ENCODE measurements around the gene GALM. TPM values are rescaled to one million over a fixed set of nuclear protein-coding genes. Genes with fewer than 3 reads are reported as not detected.
"Not testable (repeated sequence)": the region's sequence is repeated elsewhere in the genome, so short reads cannot be mapped to it uniquely, and the experiment has no call there.

The GALM gene
- total and polyA plus RNA-seq, 10 of the 15 experiments (the other 5 are each of a cell fraction or from before 2014, with no cell fraction given): 1.1 to 4.0 (median 1.7) TPM

GRCh38 chr2:38680868-38681267, 15.0 kb downstream of the GALM start:
- H3K27me3 ChIP-seq (replicated peaks in 1 of 2; ENCODE audit: control insufficient read depth in 2 of 2, insufficient read depth in 2 of 2, low read length in 1 of 2); H3K4me2 ChIP-seq (ENCODE audit: control insufficient read depth, insufficient read depth); RAD21 ChIA-PET (ENCODE audit: unreplicated experiment); H3K36me3 ChIP-seq (ENCODE audit: control insufficient read depth in 2 of 2, insufficient read depth in 2 of 2, low read length in 1 of 2); H3K9me3 ChIP-seq (replicated peaks; ENCODE audit: control insufficient read depth, insufficient read depth, low read length); H3K9ac ChIP-seq (ENCODE audit: control insufficient read depth, insufficient read depth, low read length); BruUV-seq (replicated peaks); H3K4me1 ChIP-seq (ENCODE audit: control insufficient read depth, insufficient read depth, low read length); H2AFZ ChIP-seq (ENCODE audit: control insufficient read depth, low read depth, low read length); H3K27ac ChIP-seq (ENCODE audit: control insufficient read depth, insufficient read depth); intact Hi-C loops (cut with micrococcal nuclease; ENCODE audit: unreplicated experiment); DNase-seq (ENCODE audit: low read depth, low spot score); ATAC-seq; H4K20me1 ChIP-seq (ENCODE audit: control insufficient read depth, insufficient read depth); H3K4me3 ChIP-seq; FAIRE-seq; in situ Hi-C loops (cut with MboI); H3K79me2 ChIP-seq (ENCODE audit: control insufficient read depth, insufficient read depth, low read length): not testable (repeated sequence)
- ChIA-PET CTCF (interaction anchor here (1.5 kb wide), 1 partner anchor 13 kb away, joined by 3 read pairs; no protein-coding TSS in a partner anchor), SMC1A (ENCODE audit: uncharacterized antibody, unreplicated experiment) (interaction anchor here (0.7 kb wide), 1 partner anchor 15 kb away, joined by 4 read pairs; the partner anchor contains the start of gene GALM), POLR2A (interaction anchor here (0.6 to 1.5 kb wide), 2 partner anchors 10 to 34 kb away, joined by 4 to 9 read pairs; no protein-coding TSS in a partner anchor)
- 57% methylated on average over 5 of the region's 5 CpGs for WGBS (ENCODE audit: insufficient coverage, insufficient replicate concordance, low lambda C conversion rate, missing lambda C conversion rate)

GRCh38 chr2:38682008-38682575, 16.2 kb downstream of the GALM start:
- SMC1A ChIA-PET (ENCODE audit: uncharacterized antibody, unreplicated experiment): interaction anchor here (0.6 to 1.3 kb wide), 6 partner anchors 10 to 101 kb away, joined by 3 to 4 read pairs (median 3); no protein-coding TSS in a partner anchor
- no peak overlapping the region for H3K9ac ChIP-seq (ENCODE audit: control insufficient read depth, insufficient read depth, low read length)
- no TSS peak for BruUV-seq (replicated peaks)
- no peaks in the 10 kb centered on the region; the same call in 1 of the 2 replicates for H3K4me1 ChIP-seq (ENCODE audit: control insufficient read depth, insufficient read depth, low read length)
- H3K9me3 ChIP-seq (replicated peaks; ENCODE audit: control insufficient read depth, insufficient read depth, low read length): no peaks in the 10 kb centered on the region
- no peaks in the 10 kb centered on the region for H3K79me2 ChIP-seq (ENCODE audit: control insufficient read depth, insufficient read depth, low read length)
- ATAC-seq (no peak; the same call in 2 of the 3 replicates), FAIRE-seq (no peak), DNase-seq (ENCODE audit: low read depth, low spot score) (no peak)
- intact Hi-C loops (cut with micrococcal nuclease; ENCODE audit: unreplicated experiment): no loop called here
- in situ Hi-C loops (cut with MboI): no loop called here
- H3K4me3 ChIP-seq: no peak overlapping the region
- H3K36me3 ChIP-seq (ENCODE audit: control insufficient read depth in 2 of 2, insufficient read depth in 2 of 2, low read length in 1 of 2): no peaks in the 10 kb centered on the region; a peak in 1 of 4 replicates
- no peak overlapping the region for H3K4me2 ChIP-seq (ENCODE audit: control insufficient read depth, insufficient read depth)
- no peaks in the 10 kb centered on the region for H3K27me3 ChIP-seq (replicated peaks in 1 of 2; ENCODE audit: control insufficient read depth in 2 of 2, insufficient read depth in 2 of 2, low read length in 1 of 2)
- no peak overlapping the region for H2AFZ ChIP-seq (ENCODE audit: control insufficient read depth, low read depth, low read length)
- WGBS (ENCODE audit: insufficient coverage, insufficient replicate concordance, low lambda C conversion rate, missing lambda C conversion rate): 97% methylated on average over 2 of the region's 2 CpGs
- H4K20me1 ChIP-seq (ENCODE audit: control insufficient read depth, insufficient read depth): no peaks in the 10 kb centered on the region
- POLR2A ChIA-PET: interaction anchor here (1.5 kb wide), 1 partner anchor 9 kb away, joined by 4 read pairs; no protein-coding TSS in a partner anchor
- CTCF ChIA-PET: interaction anchor here (1.1 to 1.5 kb wide), 3 partner anchors 10 to 92 kb away, joined by 3 to 4 read pairs (median 3); no protein-coding TSS in a partner anchor
- RAD21 ChIA-PET (ENCODE audit: unreplicated experiment): interaction anchor here (0.9 kb wide), 1 partner anchor 101 kb away, joined by 3 read pairs; no protein-coding TSS in a partner anchor
- no peak overlapping the region for H3K27ac ChIP-seq (ENCODE audit: control insufficient read depth, insufficient read depth)
- TF ChIP-seq ETV6 (conservative IDR thresholded peaks at IDR 0.05 in 1 of 2, IDR thresholded peaks at IDR 0.05 in 1 of 2; ENCODE audit: borderline replicate concordance in 1 of 2, low read depth in 1 of 2) (no peak), HDAC6 (IDR thresholded peaks at IDR 0.05; ENCODE audit: unreplicated experiment) (no peak), RFX5 (IDR thresholded peaks at IDR 0.05; ENCODE audit: low read depth, low read length) (no peak), REST (IDR thresholded peaks at IDR 0.05; ENCODE audit: low read depth, low read length) (no peak), SUPT20H (IDR thresholded peaks at IDR 0.05; ENCODE audit: borderline replicate concordance, control insufficient read depth, low read depth, low read length) (no peak), SKIL (IDR thresholded peaks at IDR 0.05; ENCODE audit: low read depth, poor library complexity, severe bottlenecking) (no peak), MXI1 (IDR thresholded peaks at IDR 0.05; ENCODE audit: low read depth, low read length) (no peak), BHLHE40 (IDR thresholded peaks at IDR 0.05; ENCODE audit: borderline replicate concordance in 1 of 2, low read depth in 2 of 2, low read length in 1 of 2) (no peak)
